Prostate gland (tissue), 2 donors: Measurements from ENCODE around the gene CYP4Z1. TPM values are rescaled to one million over a fixed set of nuclear protein-coding genes. Genes with fewer than 3 reads are reported as not detected.

ENCODE experiments used
- DNase-seq: peaks from one replicate; pipeline ENCODE4 v3.0.0-alpha.2; 2019; ENCODE audit warnings: low spot score
- H3K27ac ChIP-seq, 2 donors: fragments of 200-600 bp; sonication (generic); 2 replicates each; pipeline ENCODE4 v1.5.1; 2017 to 2019
- H3K27me3 ChIP-seq: fragments of 200-600 bp; sonication (generic); replicated peaks from 2 replicates; pipeline ENCODE4 v1.5.1; 2019; ENCODE audit not compliant: insufficient read depth
- H3K36me3 ChIP-seq, 2 donors: fragments of 200-600 bp; sonication (generic); 1 replicate in 1 of 2; 2 replicates in 1 of 2; pipeline versions ENCODE4 v1.5.1 to v1.8.1; 2017 to 2019
- H3K4me1 ChIP-seq: fragments of 200-600 bp; sonication (generic); replicated peaks from 2 replicates; pipeline ENCODE4 v1.5.1; 2019
- H3K4me3 ChIP-seq, 2 donors: fragments of 200-600 bp; sonication (generic); 2 replicates each; pipeline ENCODE4 v1.5.1; 2017 to 2019
- H3K9me3 ChIP-seq: fragments of 200-600 bp; sonication (generic); 2 replicates; pipeline ENCODE4 v1.5.1; 2017
- CTCF ChIP-seq, 4 experiments: fragments of 200-600 bp in 2 of 4; fragments of 450-650 bp in 2 of 4; sonication (generic) in 2 of 4; IDR thresholded peaks; 1 replicate in 3 of 4; 2 replicates in 1 of 4; pipeline ENCODE4 v1.5.1; 2016 to 2019; ENCODE audit warnings: antibody characterized with exemption in 4 of 4, mild to moderate bottlenecking in 2 of 4, moderate library complexity in 2 of 4
- POLR2A ChIP-seq: fragments of 450-650 bp; IDR thresholded peaks from one replicate; pipeline ENCODE4 v1.6.1; 2016; ENCODE audit warnings: antibody characterized with exemption, mild to moderate bottlenecking
- POLR2AphosphoS5 ChIP-seq: sonication (generic); formaldehyde crosslinking; IDR thresholded peaks from one replicate; pipeline ENCODE4 v1.6.1; 2017; ENCODE audit warnings: antibody characterized with exemption
- WGBS: methylation state at CpG from one replicate; pipeline ENCODE4 v1.1.5; 2018; 5-methylcytosine and 5-hydroxymethylcytosine counted together
- intact Hi-C: fragments of 100-400 bp; cut with DNase I; formaldehyde crosslinking; loops from one replicate; pipeline ENCODE4 v1.14.2; 2022
- total RNA-seq, 2 donors: library from RNA; depleted of rRNA; stranded (reverse); fragments of >200 nt; gene quantifications; one replicate each; pipeline ENCODE4 v1.1.0, GENCODE V29; 2016

CYP4Z1 gene
- total RNA-seq, 2 donors from 2014 or later = 0.87 to 2.0 TPM

DNA sequence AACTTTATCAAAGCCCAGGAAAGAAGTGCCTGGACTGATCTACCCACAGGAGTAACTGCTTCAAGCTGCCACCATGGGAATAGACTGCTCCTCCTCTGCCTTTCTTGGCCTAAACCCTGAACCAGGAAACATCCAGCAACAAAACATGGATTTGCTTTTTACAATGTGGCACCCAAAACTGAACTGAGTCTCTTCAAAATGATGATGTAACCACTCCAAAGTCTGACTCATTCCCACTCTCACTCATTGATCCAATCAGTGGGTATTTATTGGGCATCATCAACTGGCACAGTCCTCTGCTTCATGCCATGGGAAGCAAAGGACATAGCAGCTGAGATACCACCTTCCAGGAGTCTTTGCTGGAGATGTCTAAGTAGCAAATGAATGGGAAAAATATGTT, 93.7 kb downstream of the CYP4Z1 start:
- H3K4me1 ChIP-seq = no peaks in the 10 kb centered on the region
- H3K9me3 ChIP-seq = no peaks in the 10 kb centered on the region
- no peaks in the 10 kb centered on the region for H3K36me3 ChIP-seq
- no peak for DNase-seq
- intact Hi-C loops = no loop called here
- H3K27ac ChIP-seq = no peak overlapping the region
- H3K27me3 ChIP-seq = no peaks in the 10 kb centered on the region
- H3K4me3 ChIP-seq = no peak overlapping the region
- TF ChIP-seq CTCF (IDR thresholded peaks at IDR 0.05) = no peak
- TF ChIP-seq POLR2AphosphoS5 = no peak

DNA sequence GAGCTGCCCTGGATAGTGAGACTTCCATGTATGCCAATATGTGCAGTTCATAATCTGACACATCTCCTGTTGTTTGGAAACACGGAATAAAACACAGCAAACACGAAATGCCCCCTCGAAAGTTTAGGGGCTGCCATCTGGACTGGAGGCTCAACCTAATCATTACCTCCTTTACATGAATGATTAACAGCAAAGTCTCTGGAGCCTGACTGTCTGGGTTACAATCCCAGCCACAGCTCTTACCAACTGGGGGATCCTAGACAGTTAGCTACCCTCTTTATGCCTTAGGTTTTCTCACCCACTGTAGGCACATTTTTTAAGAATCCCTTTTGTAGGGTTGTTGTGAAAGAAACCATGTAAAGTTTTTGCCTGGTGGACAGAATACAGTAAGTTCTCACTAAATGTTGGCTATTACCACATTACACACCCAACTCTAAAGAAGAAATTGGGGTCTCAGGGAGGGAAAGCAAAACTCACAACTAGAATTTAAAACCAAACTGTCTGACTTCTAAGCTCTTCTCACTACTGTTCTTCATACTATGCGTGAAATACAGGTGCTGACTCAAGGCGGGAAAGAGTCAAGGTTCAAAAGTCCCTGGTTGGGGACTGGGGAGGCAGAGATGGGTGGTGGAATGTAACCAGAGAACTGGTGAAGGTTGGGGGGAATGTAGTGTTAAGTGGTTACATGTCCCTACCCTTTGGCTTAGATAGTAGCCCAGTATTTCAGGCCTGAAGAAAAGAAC, 94.4 kb downstream of the CYP4Z1 start:
- Histone ChIP-seq H3K4me1 (no peaks in the 10 kb centered on the region), H3K36me3 (no peaks in the 10 kb centered on the region), H3K27ac (no peak overlapping the region), H3K9me3 (no peaks in the 10 kb centered on the region), H3K27me3 (no peaks in the 10 kb centered on the region), H3K4me3 (no peak overlapping the region)
- DNase-seq = no peak
- intact Hi-C loops = no loop called here
- TF ChIP-seq CTCF (IDR thresholded peaks at IDR 0.05) (no peak), POLR2A (no peak), POLR2AphosphoS5 (no peak)
- WGBS = 73% methylated on average over 5 of the region's 5 CpGs

- no peaks in the 10 kb centered on the region for H3K4me1 ChIP-seq
- intact Hi-C loops = no loop called here
- TF ChIP-seq CTCF (IDR thresholded peaks at IDR 0.05) (no peak), POLR2AphosphoS5 (no peak), POLR2A (no peak)
- no peak overlapping the region for H3K27ac ChIP-seq
- H3K9me3 ChIP-seq = no peaks in the 10 kb centered on the region
- DNase-seq = no peak
- no peaks in the 10 kb centered on the region for H3K27me3 ChIP-seq
- H3K36me3 ChIP-seq = no peaks in the 10 kb centered on the region
- no peak overlapping the region for H3K4me3 ChIP-seq
These were observed 97.5 kb downstream of the CYP4Z1 start for GRCh38 chr1:47164552-47164951.

Other genes starting within 250 kb of the CYP4Z1 start
- not detected for gene CYP4A11, start 125.8 kb upstream of the CYP4Z1 start, total RNA-seq
- gene CYP4X1, start 43.6 kb upstream of the CYP4Z1 start, total RNA-seq = 10 to 100 TPM; 34.7 TPM
- gene CYP4A22, start 70.2 kb downstream of the CYP4Z1 start, total RNA-seq = not detected
- 10 to 100 TPM in 1 of 2 donors, 1 to 10 TPM in 1; 5.9 to 36.1 TPM for gene PDZK1IP1, start 122.8 kb downstream of the CYP4Z1 start, total RNA-seq
- 1 to 10 TPM; 1.0 to 1.8 TPM for gene TAL1, start 165.0 kb downstream of the CYP4Z1 start, total RNA-seq
- 1 to 10 TPM; 1.5 to 5.9 TPM for gene STIL, start 246.9 kb downstream of the CYP4Z1 start, total RNA-seq